ENCODE measurements around the gene TNRC6B. TPM values are rescaled to one million over a fixed set of nuclear protein-coding genes. Genes with fewer than 3 reads are reported as not detected.
"Not testable (repeated sequence)": the region's sequence is repeated elsewhere in the genome, so short reads cannot be mapped to it uniquely, and the experiment has no call there.

Gene TNRC6B
- polyA plus RNA-seq, 3 donors from 2014 or later, result 12.9 to 90.1 (median 29.7) TPM

DNA sequence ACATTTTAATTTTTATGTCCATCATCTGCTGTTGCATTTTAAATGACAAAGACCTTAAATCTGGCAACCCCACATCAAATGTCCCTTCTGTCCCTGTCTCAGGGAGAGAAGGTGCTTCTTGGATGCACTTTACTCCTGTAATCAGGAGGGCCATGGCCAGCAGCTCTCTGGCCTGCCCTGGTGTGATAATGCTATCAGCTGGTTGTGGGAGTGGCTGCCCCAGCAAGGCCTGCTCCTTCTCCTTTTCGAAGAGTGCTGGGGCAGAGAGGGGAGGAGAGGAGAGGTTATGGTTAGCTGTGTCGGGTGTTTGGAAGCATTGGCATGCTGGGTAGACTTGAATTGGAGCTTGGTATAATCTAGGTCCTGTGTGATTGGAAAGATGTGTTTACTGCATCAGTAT is 12.8 kb downstream of the TNRC6B start:
- H3K4me3 Mint-ChIP-seq, result no peak overlapping the region
- no peaks in the 10 kb centered on the region for H3K9me3 Mint-ChIP-seq
- no peak for DNase-seq
- peak overlapping the region in 1 of 6 donors; percentile 5 for H3K27ac Mint-ChIP-seq
- H3K27me3 Mint-ChIP-seq (ENCODE audit: low read depth in 3 of 3), result peaks cover 0 to 4% (median 1%) of the 10 kb centered on the region in 3 donors
- H3K36me3 Mint-ChIP-seq, result peaks cover 0 to 4% (median 0%) of the 10 kb centered on the region in 3 donors
- peaks cover 73 to 91% of the 10 kb centered on the region in 2 donors for H3K4me1 Mint-ChIP-seq

DNA sequence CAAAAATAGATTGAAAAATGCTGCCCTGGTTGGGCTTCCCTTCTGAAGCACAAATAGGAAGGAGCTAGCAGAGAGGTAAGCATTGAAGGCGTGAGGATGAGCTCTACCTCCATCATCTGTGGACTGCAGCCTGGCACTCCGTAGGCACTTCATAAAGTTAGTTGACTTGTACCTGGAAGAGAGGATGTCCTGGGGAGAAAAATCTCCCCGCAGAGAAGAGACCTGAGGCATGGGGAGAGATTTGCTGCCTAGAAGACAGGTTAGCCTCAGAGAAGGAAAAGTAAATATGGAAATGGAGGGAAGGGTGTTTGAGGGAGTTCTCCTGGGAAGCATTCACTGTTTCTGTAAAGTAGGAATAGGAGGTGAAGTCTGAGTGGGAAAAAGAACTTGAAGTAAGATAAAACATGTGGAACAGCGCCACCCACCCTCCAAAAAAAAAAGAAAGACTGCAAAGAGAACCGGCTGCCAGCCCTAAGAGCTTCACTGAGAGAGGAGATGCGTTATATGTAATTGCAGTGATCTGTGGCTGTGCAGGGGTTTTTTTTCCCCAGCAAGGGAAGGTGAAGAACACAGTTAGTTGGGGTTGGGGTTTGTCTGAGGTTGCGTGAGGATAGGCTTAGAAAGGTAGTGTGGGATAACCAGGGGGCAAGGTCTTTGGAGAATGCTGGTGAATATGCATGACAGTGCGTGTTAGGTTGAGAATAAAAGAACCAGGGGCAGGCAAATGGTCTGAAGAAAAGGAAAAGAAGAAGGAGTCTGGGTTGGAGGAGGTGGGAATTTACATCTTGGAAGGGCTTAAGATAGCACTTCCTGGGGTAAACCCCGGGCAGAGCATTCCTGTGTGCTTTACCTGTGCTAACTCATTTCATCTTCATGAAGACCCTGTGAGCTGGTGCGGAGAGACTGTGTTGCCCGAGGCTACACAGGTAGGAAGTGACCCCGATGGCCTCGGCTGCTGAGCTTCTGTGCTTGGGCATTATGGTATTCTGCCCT is 16.0 kb downstream of the TNRC6B start:
- peaks cover 68 to 84% of the 10 kb centered on the region in 2 donors for H3K4me1 Mint-ChIP-seq
- peaks cover 0 to 1% (median 0%) of the 10 kb centered on the region in 3 donors for H3K27me3 Mint-ChIP-seq (ENCODE audit: low read depth in 3 of 3)
- DNase-seq, result no peak
- no peak overlapping the region for H3K4me3 Mint-ChIP-seq
- no peaks in the 10 kb centered on the region for H3K9me3 Mint-ChIP-seq
- no peaks in the 10 kb centered on the region for H3K36me3 Mint-ChIP-seq
- H3K27ac Mint-ChIP-seq, result peak overlapping the region; percentile 17 to 74 (median 34)

DNA sequence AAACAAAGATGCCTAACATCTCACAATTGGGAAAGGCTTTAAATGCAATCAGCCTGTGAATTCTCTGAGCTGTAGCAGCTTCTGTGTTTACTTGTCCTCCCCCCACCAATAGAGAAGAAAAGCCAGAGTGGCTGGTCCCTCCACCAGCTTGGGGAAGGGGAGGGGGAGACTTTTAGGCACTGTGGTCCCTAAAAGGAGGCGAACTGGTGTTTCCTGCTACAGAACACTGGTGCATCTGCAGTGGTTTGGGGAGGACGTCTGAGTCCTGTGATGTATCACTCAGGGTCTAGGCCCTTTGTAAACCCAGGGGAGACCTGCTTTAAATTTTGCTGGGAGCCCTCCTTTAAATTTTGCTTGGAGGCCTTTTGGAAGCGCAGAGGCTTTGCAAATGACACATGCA is 16.9 kb downstream of the TNRC6B start:
- Mint-ChIP-seq H3K9me3 (no peaks in the 10 kb centered on the region), H3K36me3 (no peaks in the 10 kb centered on the region), H3K27me3 (ENCODE audit: low read depth in 3 of 3) (peaks cover 0 to 1% (median 0%) of the 10 kb centered on the region in 3 donors), H3K4me3 (no peak overlapping the region), H3K27ac (peak overlapping the region in 4 of 6 donors; percentile 4 to 74 (median 66)), H3K4me1 (peaks cover 72 to 84% of the 10 kb centered on the region in 2 donors)
- no peak for DNase-seq

DNA sequence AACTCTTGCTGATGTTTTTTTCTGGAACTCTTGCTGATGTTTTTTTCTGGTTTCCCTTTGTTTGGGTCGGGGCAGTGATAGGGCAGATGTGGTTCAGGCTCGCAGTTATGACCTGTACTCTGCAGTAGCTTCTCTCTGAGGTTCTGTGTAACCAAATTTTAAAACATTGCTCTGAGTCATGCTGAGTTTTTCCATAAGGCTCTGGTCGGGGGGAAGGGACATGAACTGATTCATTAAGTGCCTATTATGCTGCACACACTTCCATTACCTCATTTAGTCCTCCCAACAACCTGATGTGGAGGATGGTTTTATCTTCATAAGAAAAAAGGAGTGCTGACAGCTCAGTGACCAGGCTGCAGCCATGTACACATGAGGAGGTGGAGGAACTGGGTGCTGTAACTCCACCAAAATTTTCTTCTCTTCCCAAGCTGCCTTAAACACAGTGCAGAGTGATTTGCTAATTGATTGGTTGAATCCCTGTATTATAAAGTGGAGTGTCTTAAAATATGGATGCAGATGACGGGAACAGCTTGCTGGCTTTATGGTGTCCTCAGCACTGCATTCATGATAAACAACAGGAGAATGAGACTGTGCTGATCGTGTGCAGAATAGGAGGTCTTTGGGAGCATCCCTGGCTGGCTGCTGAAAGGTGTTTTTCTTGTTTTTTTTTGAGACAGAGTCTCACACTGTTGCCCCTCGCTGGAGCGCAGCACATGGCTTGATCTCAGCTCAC is 19.1 kb downstream of the TNRC6B start:
- no peak overlapping the region for H3K4me3 Mint-ChIP-seq
- no peak for DNase-seq
- no peaks in the 10 kb centered on the region for H3K36me3 Mint-ChIP-seq
- H3K27ac Mint-ChIP-seq, result peak overlapping the region in 3 of 6 donors; percentile 18 to 62 (median 61)
- peaks cover 0 to 1% (median 0%) of the 10 kb centered on the region in 3 donors for H3K27me3 Mint-ChIP-seq (ENCODE audit: low read depth in 3 of 3)
- H3K4me1 Mint-ChIP-seq, result peaks cover 76% of the 10 kb centered on the region in 2 donors
- H3K9me3 Mint-ChIP-seq, result no peaks in the 10 kb centered on the region

DNA sequence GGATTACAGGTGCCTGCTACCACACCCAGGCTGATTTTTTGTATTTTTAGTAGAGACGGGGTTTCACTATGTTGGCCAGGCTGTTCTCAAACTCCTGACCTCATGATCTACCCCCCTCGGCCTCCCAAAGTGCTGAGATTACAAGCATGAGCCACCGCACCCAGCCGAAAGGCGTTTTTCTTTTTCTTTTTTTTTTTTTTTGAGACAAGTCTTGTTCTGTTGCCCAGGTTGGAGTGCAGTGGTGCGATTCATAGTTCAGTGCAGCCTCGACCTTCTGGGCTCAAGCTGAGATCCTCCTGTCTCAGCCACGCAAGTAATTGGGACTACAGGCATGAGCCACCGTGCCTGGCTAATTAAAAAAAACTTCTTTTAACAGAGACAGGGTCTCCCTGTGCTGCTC is 19.7 kb downstream of the TNRC6B start:
- H3K4me3 Mint-ChIP-seq; H3K27me3 Mint-ChIP-seq (ENCODE audit: low read depth in 3 of 3); H3K36me3 Mint-ChIP-seq; DNase-seq; H3K9me3 Mint-ChIP-seq: not testable (repeated sequence)
- Mint-ChIP-seq H3K4me1 (peaks cover 70 to 74% of the 10 kb centered on the region in 2 donors), H3K27ac (peak overlapping the region in 1 of 6 donors; percentile 46)

DNA sequence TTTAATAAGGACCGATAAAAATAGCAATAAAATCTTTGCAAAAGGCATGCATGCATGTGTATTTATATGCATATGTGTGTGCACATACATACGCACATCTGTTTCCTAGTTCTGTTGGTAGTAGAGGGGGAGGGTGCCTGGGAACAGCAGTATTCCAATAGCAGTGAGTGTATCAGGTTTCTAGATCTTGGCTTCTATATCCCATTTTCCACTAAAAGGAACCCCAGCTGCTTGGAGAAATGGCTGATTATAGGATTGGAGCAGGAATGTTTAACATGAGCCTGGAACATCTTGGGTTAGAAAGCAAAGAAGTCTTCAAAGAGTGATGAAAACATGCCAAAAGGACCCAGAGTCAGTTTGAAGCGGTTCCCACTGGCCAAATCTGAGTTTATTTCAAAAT is 21.0 kb downstream of the TNRC6B start:
- no peak for DNase-seq
- Mint-ChIP-seq H3K27ac (peak overlapping the region in 1 of 6 donors; percentile 2), H3K9me3 (no peaks in the 10 kb centered on the region), H3K4me1 (peaks cover 70 to 74% of the 10 kb centered on the region in 2 donors), H3K4me3 (no peak overlapping the region), H3K36me3 (no peaks in the 10 kb centered on the region), H3K27me3 (ENCODE audit: low read depth in 3 of 3) (peaks cover 0 to 1% (median 0%) of the 10 kb centered on the region in 3 donors)

DNA sequence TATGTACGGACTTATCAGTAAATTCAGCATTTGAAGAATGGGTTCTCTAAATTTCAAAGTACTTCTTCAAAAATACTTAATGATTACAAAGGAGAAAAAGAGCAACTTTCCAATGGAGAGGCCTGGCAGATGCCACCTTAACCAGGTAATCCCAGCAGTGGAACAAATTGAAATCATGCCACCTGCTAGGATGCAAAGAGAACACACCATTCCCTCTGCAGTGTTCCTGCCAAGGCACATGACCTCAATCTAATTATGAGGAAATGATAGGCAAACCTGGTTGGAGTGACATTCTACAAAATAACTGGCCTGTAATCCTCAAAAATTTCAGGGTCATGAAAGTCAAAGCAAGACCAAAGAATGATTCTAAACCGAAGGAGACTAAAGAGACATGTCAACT is 21.5 kb downstream of the TNRC6B start:
- peaks cover 70 to 74% of the 10 kb centered on the region in 2 donors for H3K4me1 Mint-ChIP-seq
- no peak overlapping the region for H3K4me3 Mint-ChIP-seq
- no peak for DNase-seq
- H3K36me3 Mint-ChIP-seq, result no peaks in the 10 kb centered on the region
- H3K9me3 Mint-ChIP-seq, result no peaks in the 10 kb centered on the region
- peak overlapping the region in 4 of 6 donors; percentile 29 to 64 (median 45) for H3K27ac Mint-ChIP-seq
- H3K27me3 Mint-ChIP-seq (ENCODE audit: low read depth in 3 of 3), result no peaks in the 10 kb centered on the region

DNA sequence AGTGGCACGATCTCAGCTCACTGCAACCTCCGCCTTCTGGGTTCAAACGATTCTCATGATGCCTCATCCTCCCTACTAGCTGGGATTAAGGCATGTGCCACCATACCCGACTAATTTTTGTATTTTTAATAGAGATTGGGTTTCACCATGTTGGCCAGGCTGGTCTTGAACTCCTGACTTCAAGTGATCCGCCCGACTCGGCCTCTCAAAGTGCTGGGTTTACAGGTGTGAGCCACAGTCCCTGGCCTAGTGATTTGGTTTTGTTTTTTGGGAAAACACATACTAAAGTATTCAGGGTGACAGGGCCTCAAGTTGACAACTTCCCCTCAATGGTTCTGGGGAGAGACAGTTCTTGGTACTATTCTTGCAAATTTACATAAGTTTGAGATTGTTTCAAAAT is 22.1 kb downstream of the TNRC6B start:
- no peak overlapping the region for H3K4me3 Mint-ChIP-seq
- H3K36me3 Mint-ChIP-seq, result no peaks in the 10 kb centered on the region
- no peaks in the 10 kb centered on the region for H3K27me3 Mint-ChIP-seq (ENCODE audit: low read depth in 3 of 3)
- no peak for DNase-seq
- no peaks in the 10 kb centered on the region for H3K9me3 Mint-ChIP-seq
- peaks cover 70 to 73% of the 10 kb centered on the region in 2 donors for H3K4me1 Mint-ChIP-seq
- peak overlapping the region in 4 of 6 donors; percentile 29 to 64 (median 63) for H3K27ac Mint-ChIP-seq

DNA sequence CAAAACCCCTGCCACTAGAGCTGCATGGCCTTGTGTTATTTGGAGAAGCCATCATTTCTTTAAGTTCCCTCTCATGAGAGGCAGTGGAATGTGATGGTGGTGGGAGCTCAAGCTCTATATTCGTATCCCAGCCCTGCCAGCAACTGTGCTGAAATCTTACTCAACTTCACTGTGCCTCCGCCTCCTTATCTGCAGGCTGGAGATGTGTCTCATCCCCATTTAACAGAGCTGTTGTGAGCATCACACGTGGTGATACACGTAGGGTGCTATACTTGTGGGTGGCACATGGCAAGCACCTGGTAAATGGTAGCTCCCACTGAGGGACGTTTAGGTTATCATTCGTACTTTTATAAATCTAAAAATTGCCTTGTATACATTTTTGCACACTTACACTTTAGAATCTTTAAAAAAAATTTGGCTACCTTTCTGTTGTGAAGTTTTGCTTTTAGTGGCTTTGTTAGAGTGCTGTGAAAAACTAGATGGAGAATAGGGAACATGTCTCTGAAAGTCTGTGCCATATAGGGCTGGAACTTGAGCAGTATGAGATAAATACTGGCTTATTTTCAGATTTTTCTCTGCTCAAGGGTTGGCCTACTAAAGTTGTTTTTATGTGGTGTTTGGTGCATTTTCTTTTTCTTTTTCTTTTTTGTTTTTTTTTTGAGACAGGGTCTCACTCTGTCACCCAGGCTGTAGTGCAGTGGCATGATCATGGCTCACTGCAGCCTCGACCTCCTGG is 23.2 kb downstream of the TNRC6B start:
- Mint-ChIP-seq H3K36me3 (no peaks in the 10 kb centered on the region), H3K4me3 (peak overlapping the region in 3 of 5 donors; percentile 22 to 54 (median 27)), H3K4me1 (peaks cover 67 to 72% of the 10 kb centered on the region in 2 donors), H3K27me3 (ENCODE audit: low read depth in 3 of 3) (no peaks in the 10 kb centered on the region), H3K27ac (peak overlapping the region; percentile 49 to 78 (median 68)), H3K9me3 (no peaks in the 10 kb centered on the region)
- peak; percentile 52 to 63 (median 53) for DNase-seq

DNA sequence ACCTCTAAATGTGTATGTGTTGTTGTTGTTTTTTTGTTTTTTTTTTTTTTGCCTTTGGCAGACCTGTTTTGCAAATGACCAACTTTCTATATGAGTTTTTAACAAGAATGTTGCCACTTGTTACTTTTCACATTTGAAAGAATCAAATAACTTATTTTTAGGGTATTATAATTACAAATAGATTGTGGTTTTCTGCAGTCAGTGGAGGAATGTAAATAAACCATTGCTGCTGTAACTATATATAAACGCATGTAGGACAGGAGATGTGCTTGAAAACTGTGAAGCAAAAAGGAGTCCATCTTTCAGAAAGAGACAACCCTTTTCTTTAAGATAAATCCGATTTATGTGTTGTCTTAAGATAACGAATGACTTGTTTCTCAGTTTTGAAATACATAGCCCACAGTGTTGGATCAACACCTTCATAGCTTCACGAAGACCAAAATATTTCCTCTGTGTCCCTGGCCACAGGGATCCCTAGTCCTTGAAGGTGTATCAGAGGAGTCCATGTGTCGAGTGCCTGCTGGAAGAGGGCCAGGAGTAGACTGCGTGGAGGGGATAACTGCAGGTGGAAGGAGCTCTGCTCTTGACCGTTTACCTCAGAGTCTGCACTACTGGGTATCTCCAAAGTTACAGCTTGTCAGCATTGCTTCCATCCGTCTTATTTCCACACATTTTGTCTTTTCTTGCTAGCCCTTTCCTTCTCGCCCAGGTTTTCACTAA is 24.7 kb downstream of the TNRC6B start:
- Mint-ChIP-seq H3K4me1 (peaks cover 59 to 76% of the 10 kb centered on the region in 2 donors), H3K4me3 (peak overlapping the region in 2 of 5 donors; percentile 7 to 33), H3K27me3 (ENCODE audit: low read depth in 3 of 3) (no peaks in the 10 kb centered on the region), H3K9me3 (no peaks in the 10 kb centered on the region), H3K36me3 (no peaks in the 10 kb centered on the region), H3K27ac (peak overlapping the region in 5 of 6 donors; percentile 13 to 75 (median 30))
- no peak for DNase-seq

DNA sequence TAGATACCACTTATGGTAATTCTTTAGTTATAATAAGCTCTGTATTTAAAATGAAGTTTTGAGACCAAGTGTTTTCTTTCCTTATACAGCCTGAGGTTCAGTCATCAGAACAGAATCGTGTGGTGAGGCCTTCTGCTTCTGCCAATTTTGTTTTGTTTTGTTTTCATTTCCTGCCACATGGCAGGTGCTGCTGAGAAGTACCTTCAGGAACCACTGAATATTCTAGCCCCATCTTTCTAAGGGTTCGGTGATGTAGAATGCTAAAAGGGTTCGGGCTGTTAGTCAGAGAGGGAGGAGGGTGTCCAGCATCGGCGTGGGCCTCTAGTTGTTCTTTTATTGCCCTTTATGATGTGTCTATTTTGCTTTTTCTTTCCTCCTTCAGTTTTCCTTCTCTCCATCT is 25.8 kb downstream of the TNRC6B start:
- peak in 1 of 3 donors; percentile 23 for DNase-seq
- H3K36me3 Mint-ChIP-seq, result no peaks in the 10 kb centered on the region
- no peaks in the 10 kb centered on the region for H3K9me3 Mint-ChIP-seq
- no peaks in the 10 kb centered on the region for H3K27me3 Mint-ChIP-seq (ENCODE audit: low read depth in 3 of 3)
- H3K27ac Mint-ChIP-seq, result peak overlapping the region; percentile 57 to 76 (median 74)
- H3K4me3 Mint-ChIP-seq, result peak overlapping the region in 4 of 5 donors; percentile 12 to 59 (median 37)
- peaks cover 61 to 81% of the 10 kb centered on the region in 2 donors for H3K4me1 Mint-ChIP-seq

DNA sequence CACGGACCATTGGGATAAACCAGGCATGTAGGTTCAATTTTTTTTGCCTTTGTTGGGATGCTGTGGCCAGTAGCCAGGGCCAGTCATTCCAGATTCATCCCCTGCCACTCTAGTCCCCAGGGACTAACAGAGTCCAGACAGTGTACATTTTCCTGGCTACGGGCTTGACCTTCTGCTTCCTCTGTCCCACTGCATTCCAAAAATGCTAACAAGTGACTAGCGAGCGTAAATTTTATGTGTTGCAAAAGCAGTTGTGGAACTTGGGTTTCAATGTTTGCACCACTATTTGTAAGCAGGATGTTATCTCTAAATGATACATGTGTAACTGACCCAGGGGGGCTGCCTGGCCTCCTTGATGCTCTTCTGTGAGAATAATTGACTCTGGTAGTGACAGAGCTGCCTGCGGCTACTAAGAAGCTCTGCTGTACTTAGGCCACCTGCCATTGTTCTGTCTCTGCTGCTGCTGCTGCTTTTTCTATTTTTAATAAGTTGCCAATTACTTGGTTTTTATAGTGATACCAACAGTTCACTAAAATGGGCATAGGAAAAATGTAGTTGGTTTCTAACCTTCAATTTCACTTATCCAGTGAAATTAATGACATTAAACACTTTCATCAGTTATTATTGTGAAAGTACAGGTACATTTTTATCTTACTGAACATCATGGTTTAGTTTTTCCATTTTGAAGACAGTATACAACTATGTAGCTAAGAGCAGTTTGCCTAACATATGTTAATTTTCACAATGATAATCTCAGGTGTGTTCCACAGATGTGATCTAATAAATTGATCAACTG is 26.8 kb downstream of the TNRC6B start:
- no peaks in the 10 kb centered on the region for H3K27me3 Mint-ChIP-seq (ENCODE audit: low read depth in 3 of 3)
- H3K4me1 Mint-ChIP-seq, result peaks cover 57 to 80% of the 10 kb centered on the region in 2 donors
- H3K9me3 Mint-ChIP-seq, result no peaks in the 10 kb centered on the region
- H3K4me3 Mint-ChIP-seq, result peak overlapping the region in 2 of 5 donors; percentile 18 to 40
- peak overlapping the region in 5 of 6 donors; percentile 57 to 76 (median 75) for H3K27ac Mint-ChIP-seq
- H3K36me3 Mint-ChIP-seq, result no peaks in the 10 kb centered on the region
- no peak for DNase-seq
